ENCODE measurements around the gene SLC22A23.

SLC22A23 gene

GRCh38 chr6:3456898-3457709, at the start of gene SLC22A23 (continued):
- TF ChIP-seq, protein P1, sequence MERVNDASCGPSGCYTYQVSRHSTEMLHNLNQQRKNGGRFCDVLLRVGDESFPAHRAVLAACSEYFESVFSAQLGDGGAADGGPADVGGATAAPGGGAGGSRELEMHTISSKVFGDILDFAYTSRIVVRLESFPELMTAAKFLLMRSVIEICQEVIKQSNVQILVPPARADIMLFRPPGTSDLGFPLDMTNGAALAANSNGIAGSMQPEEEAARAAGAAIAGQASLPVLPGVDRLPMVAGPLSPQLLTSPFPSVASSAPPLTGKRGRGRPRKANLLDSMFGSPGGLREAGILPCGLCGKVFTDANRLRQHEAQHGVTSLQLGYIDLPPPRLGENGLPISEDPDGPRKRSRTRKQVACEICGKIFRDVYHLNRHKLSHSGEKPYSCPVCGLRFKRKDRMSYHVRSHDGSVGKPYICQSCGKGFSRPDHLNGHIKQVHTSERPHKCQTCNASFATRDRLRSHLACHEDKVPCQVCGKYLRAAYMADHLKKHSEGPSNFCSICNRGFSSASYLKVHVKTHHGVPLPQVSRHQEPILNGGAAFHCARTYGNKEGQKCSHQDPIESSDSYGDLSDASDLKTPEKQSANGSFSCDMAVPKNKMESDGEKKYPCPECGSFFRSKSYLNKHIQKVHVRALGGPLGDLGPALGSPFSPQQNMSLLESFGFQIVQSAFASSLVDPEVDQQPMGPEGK (tag by site-specific recombination; IDR thresholded peaks at IDR 0.05), result peak; percentile 88
- TF ChIP-seq ZBTB17 (tag by site-specific recombination; IDR thresholded peaks at IDR 0.05) (no peak), ZNF549 (tag by site-specific recombination; IDR thresholded peaks at IDR 0.05) (no peak), SP7 (tag by site-specific recombination; IDR thresholded peaks at IDR 0.05) (no peak), KLF1 (tag by site-specific recombination; IDR thresholded peaks at IDR 0.05) (peak; percentile 22; the same call in 1 of the 2 replicates), BCL6B (tag by site-specific recombination; IDR thresholded peaks at IDR 0.05) (no peak), ZNF423 (tag by site-specific recombination; IDR thresholded peaks at IDR 0.05) (peak; percentile 48; the same call in 1 of the 2 replicates), ZFP41 (tag by site-specific recombination; IDR thresholded peaks at IDR 0.05; ENCODE audit: borderline replicate concordance) (no peak), MYNN (tag by site-specific recombination; IDR thresholded peaks at IDR 0.05; ENCODE audit: borderline replicate concordance) (no peak), ZNF114 (tag by site-specific recombination; IDR thresholded peaks at IDR 0.05) (no peak), ZNF544 (tag by site-specific recombination; IDR thresholded peaks at IDR 0.05) (no peak), EGR2 (tag by site-specific recombination; IDR thresholded peaks at IDR 0.05; ENCODE audit: low read depth) (peak; percentile 25; the same call in 1 of the 2 replicates), ZSCAN16 (tag by site-specific recombination; IDR thresholded peaks at IDR 0.05) (no peak), ZNF362 (tag by site-specific recombination; IDR thresholded peaks at IDR 0.05) (no peak), ZNF132 (tag by site-specific recombination; IDR thresholded peaks at IDR 0.05; ENCODE audit: borderline replicate concordance) (no peak), ZNF391 (tag by site-specific recombination; IDR thresholded peaks at IDR 0.05; ENCODE audit: borderline replicate concordance, low read depth) (no peak), INSM2 (tag by site-specific recombination; IDR thresholded peaks at IDR 0.05) (no peak), ZNF624 (tag by site-specific recombination; IDR thresholded peaks at IDR 0.05) (no peak), ZNF175 (tag by site-specific recombination; IDR thresholded peaks at IDR 0.05) (no peak), ZNF626 (tag by site-specific recombination; IDR thresholded peaks at IDR 0.05) (no peak), ZNF621 (tag by site-specific recombination; IDR thresholded peaks at IDR 0.05) (no peak), ZNF501 (tag by site-specific recombination; IDR thresholded peaks at IDR 0.05) (no peak)
- TF ChIP-seq, protein P2, sequence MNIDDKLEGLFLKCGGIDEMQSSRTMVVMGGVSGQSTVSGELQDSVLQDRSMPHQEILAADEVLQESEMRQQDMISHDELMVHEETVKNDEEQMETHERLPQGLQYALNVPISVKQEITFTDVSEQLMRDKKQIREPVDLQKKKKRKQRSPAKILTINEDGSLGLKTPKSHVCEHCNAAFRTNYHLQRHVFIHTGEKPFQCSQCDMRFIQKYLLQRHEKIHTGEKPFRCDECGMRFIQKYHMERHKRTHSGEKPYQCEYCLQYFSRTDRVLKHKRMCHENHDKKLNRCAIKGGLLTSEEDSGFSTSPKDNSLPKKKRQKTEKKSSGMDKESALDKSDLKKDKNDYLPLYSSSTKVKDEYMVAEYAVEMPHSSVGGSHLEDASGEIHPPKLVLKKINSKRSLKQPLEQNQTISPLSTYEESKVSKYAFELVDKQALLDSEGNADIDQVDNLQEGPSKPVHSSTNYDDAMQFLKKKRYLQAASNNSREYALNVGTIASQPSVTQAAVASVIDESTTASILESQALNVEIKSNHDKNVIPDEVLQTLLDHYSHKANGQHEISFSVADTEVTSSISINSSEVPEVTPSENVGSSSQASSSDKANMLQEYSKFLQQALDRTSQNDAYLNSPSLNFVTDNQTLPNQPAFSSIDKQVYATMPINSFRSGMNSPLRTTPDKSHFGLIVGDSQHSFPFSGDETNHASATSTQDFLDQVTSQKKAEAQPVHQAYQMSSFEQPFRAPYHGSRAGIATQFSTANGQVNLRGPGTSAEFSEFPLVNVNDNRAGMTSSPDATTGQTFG (tag by site-specific recombination; IDR thresholded peaks at IDR 0.05; ENCODE audit: borderline replicate concordance), result no peak
- TF ChIP-seq, protein P3, sequence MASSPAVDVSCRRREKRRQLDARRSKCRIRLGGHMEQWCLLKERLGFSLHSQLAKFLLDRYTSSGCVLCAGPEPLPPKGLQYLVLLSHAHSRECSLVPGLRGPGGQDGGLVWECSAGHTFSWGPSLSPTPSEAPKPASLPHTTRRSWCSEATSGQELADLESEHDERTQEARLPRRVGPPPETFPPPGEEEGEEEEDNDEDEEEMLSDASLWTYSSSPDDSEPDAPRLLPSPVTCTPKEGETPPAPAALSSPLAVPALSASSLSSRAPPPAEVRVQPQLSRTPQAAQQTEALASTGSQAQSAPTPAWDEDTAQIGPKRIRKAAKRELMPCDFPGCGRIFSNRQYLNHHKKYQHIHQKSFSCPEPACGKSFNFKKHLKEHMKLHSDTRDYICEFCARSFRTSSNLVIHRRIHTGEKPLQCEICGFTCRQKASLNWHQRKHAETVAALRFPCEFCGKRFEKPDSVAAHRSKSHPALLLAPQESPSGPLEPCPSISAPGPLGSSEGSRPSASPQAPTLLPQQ (tag by site-specific recombination; IDR thresholded peaks at IDR 0.05), result peak; percentile 32; the same call in 1 of the 2 replicates
- TF ChIP-seq, protein P4, sequence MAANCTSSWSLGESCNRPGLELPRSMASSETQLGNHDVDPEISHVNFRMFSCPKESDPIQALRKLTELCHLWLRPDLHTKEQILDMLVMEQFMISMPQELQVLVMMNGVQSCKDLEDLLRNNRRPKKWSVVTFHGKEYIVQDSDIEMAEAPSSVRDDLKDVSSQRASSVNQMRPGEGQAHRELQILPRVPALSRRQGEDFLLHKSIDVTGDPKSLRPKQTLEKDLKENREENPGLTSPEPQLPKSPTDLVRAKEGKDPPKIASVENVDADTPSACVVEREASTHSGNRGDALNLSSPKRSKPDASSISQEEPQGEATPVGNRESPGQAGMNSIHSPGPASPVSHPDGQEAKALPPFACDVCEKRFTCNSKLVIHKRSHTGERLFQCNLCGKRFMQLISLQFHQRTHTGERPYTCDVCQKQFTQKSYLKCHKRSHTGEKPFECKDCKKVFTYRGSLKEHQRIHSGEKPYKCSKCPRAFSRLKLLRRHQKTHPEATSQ (tag by site-specific recombination; IDR thresholded peaks at IDR 0.05), result 0 out of 2 replicates have a peak, but pooled peaks have one; percentile 21
- TF ChIP-seq, protein P5, sequence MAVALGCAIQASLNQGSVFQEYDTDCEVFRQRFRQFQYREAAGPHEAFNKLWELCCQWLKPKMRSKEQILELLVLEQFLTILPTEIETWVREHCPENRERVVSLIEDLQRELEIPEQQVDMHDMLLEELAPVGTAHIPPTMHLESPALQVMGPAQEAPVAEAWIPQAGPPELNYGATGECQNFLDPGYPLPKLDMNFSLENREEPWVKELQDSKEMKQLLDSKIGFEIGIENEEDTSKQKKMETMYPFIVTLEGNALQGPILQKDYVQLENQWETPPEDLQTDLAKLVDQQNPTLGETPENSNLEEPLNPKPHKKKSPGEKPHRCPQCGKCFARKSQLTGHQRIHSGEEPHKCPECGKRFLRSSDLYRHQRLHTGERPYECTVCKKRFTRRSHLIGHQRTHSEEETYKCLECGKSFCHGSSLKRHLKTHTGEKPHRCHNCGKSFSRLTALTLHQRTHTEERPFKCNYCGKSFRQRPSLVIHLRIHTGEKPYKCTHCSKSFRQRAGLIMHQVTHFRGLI (tag by site-specific recombination; IDR thresholded peaks at IDR 0.05), result no peak
